NCI-H1436 treated with DMSO at 0.1 percent for 48 hours (cell line): ENCODE data around the gene TBXA2R.
"Not testable (repeated sequence)": the region's sequence is repeated elsewhere in the genome, so short reads cannot be mapped to it uniquely, and the experiment has no call there.

Experiments used
- DNase-seq: peaks from one replicate; lab custom pipeline; 2025; lab: John Stamatoyannopoulos, UW

TBXA2R gene

DNA sequence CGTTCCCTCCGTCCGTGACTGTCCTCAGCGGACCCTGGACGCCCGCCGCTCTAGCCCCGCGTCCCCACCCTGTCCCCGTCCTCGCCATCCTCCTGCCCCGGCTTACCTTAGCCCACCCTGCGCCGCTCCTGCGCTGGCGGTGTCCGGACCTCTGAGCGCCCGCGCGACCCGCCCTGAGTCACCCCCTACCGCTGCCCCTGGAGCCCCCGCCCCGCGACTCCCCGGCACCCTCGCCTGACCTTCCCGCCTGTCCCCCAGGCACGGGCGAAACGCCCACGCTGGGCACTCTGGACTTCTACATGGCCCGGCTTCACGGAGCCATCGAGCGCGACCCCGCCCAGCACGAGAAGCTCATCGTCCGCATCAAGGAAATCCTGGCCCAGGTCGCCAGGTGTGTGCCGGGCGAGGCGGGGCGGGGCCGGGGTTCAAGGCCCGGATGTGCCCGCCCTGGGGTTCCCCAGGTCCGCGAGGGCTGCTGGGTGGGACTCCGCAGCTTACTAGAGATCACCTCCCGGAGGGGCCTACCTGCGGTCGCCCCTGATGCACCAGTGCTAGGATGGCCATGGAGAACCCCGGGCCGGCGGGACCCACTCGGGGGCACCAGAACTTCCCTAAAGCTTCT, 28.8 kb downstream of the TBXA2R start:
- no peak for DNase-seq

DNA sequence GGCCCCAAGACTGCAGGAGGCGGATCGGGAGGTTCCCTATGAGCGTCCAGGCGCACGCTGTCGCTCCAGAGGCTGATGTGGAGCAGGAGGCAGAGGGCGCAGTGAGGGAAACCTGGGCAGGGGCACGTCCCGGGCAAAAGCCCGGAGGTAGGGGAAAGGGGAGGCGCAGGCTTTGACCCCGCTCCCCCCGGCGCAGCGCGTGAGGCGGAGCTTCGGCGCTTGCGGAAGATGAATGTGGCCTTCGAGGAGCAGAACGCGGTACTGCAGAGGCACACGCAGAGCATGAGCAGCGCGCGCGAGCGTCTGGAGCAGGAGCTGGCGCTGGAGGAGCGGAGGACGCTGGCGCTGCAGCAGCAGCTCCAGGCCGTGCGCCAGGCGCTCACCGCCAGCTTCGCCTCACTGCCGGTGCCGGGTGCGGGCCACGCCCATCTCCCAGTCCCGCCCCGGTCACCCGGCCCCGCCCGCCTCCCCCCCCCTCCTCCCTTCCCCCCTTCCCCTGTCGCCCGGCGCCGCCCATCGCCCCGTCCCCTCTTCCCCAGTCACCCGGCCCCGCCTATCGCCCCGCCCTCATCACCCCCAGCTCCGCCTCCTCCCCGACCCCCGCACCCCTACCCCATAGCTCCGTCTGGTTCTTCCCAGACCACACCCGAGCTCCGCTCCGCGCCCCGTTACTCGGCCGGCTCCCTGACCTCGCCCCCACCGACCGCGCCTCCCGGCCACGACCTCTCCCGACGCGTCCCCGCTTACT, 29.8 kb downstream of the TBXA2R start:
- no peak for DNase-seq

DNA sequence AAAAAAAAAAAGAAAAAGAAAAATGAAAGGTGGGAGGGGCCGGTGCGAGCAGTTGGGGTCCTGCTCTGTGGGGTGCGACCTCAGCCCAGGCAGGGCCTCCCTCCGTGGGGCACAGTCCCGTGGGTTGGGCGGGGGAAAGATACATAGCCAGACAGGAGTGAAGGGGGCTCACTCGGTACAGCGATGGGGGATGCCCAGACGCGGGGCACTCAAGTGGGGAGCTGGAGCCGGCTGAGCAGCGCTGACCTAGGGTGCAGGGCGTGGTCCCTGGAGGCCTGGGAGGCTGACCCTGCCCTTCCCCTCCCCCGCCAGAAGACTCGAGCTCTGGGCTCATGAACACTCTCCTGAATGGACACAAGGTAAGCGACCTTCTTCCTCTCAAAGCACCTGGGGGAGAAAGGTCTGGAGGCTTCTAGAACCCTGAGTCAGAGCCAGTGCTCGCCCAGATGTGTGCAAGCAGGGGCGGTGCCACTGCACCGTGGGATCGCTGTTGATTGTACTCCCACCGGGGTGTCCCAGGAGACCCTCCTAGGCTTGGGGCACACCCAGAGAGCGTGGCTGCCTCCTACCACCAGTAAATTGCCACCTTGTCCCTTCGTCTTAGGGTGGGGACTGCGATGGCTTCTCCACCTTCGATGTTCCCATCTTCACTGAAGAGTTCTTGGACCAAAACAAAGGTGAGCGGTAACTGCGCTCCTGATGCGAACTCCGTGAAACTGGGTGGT, 30.6 kb downstream of the TBXA2R start:
- no peak for DNase-seq

DNA sequence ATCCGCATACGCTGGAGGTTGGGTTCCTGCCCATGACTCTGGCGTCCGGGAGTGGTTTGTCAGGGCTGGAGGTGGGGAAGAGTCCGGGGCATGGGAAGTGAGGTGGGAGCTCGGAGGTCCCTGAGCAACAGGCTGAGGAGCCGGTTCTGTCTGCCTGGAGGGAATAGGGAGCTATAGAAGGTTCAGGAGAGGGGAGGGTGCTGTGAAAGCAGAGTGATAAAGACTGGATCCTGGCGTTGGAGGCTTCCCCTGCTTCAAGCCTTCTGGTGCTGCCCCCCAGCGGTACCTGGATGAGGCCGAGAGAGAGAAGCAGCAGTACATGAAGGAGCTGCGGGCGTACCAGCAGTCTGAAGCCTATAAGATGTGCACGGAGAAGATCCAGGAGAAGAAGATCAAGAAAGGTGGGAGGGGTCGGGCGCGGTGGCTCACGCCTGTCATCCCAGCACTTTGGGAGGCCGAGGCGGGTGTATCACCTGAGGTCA, 31.4 kb downstream of the TBXA2R start:
- no peak for DNase-seq

DNA sequence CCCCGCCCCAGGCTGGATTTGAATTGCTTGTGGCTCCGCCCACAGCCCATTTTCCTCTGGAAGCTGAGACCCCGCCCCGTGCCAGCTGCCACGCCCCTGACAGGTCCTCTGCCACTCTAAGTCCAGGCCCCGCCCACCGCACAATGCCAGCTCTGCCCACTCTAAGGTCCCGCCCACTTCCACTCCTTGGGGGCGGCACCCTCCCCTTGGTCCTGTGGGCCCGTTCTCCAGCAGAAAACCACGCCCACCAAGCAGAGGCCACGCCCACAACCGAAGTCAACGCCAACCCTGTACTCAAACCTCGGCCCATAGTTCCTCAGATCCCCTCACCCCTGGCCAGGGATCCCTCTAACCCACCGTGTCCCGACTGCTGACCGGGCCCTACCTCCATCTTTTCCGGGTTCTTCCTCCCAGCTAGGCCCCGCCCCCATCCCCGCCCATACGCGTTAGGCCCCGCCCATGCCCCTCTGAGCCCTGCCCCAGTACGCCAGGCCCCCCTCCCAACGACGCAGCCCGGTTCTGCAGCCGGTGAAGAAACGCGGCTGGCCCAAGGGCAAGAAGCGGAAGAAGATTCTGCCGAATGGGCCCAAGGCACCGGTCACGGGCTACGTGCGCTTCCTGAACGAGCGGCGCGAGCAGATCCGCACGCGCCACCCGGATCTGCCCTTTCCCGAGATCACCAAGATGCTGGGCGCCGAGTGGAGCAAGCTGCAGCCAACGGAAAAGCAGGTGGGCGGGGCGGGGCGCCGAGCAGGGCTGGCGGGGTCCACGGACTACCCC, 32.6 kb downstream of the TBXA2R start:
- DNase-seq = peak; percentile 62

DNA sequence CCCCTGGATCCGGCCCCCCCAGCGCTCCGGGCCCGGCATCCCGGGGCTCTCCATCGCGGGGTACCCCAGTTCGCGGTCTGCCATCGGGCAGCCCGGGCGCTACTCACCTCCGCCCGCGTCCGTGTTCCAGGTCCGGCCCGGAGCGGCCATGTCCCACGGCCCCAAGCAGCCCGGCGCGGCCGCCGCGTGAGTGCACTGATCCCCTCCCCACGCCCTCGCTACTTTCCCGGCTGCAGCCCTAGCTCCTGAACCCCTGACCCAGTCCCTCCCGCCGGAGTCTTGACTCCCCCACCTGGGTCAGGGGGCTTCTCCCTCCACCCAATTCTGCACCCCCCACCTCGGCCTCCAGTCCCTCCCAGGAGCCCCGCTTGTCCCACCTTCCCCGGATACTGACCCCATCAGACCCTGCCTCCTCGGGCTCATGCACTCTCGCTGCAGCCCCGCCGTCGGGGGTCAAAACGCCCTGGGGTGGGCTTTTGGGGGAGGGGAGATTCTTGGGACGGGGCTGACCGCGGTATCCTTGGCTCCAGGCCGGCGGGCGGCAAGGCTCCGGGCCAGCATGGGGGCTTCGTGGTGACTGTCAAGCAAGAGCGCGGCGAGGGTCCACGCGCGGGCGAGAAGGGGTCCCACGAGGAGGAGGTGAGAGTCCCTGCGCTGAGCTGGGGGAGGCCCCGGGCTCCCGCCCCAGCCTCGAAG, 33.4 kb downstream of the TBXA2R start:
- no peak for DNase-seq

DNA sequence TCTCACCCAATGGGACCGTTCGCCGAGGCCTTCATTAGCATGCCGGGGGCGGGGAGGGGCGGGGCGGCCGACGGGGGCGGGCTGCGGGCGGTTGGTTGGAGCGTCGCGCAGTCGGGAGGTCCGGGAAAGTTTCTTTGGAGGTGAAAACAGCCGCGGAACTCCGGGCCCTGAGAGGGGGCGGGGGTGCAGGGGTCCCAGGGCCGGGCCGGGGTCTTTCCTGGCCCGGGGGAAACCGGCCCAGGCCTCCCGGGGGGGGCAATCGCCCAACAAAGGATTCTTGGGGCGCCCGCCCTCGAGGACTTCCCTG, 33.9 kb downstream of the TBXA2R start, which contains the start of gene HMG20B:
TSS of gene HMG20B (plus strand) at position 90 of the 307 bp plus-strand sequence. CDS start 366 bp downstream, outside the sequence.
- no peak for DNase-seq

DNA sequence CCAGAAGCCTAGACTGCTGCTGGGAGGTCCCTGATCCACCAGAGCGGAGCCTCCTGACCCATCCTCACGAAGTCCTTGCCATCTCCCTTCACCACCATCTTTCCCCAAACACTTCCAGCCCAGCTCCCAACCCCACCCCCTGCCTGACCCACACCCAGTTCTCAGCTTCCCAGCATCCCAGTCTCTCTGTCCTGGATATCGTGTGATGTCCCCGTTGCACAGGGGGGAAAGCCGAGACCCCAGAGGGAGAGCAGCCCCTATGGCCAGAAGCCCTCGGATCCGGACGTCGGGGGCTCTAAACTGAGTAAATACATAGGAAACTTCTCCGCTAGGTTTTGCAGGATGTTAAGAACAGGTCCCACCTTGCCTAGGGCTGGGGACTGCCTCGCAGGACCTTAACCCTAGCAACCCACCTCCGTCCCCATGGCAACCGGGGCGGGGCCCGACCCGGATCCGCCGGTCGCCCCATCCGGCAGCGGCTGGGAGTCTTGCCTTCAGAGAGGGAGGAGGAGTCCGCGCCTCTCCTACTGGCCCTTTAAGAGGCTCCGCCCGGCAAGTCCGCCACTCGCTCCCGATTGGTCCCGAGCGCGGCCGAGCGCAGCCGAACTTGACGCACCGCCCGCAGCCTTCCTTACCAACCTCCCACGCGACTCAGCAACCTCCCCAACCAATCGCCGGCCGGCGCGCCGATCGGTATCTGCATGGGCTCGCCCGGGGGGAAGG, 34.4 kb downstream of the TBXA2R start:
- DNase-seq = peak; percentile 98

DNA sequence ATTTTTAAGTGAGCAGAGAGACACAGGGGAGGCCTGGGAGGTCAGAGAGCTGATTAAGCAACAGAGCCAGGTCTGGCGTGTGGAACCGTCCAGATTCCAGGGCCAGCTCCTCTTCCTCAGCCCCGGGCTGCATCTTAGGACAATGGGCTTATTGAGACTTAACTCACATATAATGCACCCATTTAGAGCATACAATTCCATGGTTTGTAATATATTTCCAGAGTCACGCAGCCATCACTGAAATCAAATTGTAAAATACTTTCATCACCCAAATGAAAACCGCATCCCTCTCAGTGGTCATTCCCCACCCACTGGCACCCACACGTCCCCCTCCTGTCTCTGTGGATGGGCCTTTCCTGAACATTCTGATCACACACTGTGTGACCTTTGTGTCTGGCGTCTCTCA, 36.1 kb downstream of the TBXA2R start:
- DNase-seq = no peak

DNA sequence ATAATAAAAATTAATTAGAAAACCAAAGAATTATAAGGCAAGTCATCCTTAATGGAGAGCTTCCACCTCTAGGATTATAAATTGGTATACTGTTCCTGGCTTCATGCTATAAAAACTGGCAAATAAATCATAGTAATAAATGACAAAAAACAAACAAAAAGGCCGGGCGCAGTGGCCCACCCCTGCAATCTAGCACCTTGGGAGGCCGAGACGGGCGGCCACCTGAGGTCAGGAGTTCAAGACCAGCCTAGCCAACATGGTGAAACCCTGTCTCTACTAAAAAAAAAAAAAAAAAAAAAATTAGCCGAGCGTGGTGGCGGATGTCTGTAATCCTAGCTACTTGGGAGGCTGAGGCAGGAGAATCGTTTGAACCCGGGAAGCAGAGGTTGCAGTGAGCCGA, 36.6 kb downstream of the TBXA2R start:
- not testable (repeated sequence) for DNase-seq

DNA sequence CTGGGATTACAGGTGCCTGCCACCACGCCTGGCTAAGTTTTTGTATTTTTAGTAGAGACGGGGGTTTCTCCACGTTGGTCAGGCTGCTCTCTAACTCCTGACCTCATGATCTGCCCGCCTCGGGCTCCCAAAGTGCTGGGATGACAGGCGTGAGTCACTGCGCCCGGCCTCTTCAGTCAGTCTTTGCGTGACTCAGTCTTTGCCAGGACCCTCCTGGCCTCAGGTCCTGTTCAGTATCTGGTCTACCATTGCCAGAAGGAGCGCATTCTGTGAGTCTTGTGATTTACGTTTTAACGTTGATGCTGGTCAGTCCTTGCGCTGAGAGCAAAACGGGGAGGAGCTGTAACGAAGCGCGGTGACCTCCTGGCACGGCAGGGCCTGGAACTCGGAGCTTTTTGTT, 41.5 kb downstream of the TBXA2R start:
- no peak for DNase-seq

DNA sequence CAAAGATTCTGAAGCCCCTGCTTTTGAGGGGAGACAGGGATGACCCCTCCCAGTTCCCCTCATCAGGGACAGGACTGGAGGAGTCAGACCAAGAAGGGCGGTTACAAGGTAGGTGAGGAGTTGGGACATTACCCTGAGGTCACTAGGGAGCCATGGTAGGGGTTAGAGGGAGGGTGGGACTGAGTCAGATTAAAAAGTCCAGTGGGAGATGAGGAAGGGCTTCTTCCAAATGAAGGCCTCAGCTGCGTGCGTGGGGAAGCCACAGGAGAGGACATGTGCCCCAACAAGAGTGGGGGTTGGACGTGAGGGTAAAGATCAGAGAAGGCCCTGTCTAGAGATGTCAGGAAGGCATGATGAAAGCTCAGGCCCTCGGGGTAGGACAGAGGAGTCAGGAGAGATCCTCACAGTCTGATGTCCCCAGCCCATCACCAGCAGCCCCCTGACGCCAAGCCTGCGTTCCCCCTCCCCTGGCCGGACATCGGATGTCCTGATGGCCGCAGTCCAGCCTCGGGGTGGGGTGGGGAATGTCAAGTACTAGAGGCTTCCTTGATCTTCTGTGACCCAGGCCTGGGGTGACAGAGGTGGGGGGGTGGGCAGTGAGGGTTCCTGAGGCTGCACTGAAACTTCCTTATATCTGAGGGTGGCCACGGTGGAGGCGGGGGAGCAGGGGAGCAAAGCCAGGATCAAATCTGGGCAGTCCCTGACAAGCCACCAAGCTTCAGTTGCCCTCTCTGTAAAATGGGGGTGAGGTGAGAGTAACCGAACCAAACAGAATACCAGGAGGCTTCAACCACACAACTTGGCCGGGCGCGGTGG, 42.8 kb downstream of the TBXA2R start:
- DNase-seq = no peak

DNA sequence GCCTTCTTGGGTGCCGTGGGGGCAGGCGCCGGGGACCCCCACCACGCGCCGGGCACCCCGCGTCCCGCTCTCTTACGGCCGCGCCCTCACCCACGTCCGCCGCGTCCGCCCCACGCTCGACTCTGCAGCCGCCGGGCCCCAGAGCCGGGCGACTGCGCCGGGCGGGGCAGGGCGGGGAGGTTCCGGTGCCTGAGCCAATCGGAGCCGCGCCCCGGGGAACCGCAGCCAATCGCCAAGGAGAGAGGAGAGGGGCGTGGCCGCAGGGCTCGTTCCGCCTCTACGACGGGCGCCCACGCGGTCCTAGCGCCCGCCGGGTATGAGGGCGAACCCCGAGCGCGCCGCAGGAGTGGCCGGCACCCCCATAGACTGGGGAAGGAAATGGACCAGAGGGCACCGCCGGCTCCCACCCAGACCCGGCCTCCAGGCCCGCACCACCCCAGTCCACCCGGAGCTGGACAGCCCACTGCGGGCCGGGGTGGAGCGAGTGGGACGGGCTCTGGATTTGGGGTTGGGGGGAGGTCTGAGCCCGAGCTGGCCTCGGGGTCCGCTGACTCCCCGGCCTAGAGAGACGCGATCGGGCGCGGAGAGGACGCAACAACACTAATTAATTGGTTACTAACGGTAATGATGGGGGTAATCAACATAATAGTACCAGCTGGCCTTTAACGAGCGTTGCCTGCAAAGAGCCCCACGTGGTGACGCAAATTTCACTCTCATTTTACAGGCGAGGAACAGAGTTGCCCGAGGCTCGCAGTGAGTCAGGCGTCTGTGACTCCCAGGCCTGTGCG, 49.0 kb downstream of the TBXA2R start, which contains the start of gene MFSD12:
TSS of gene MFSD12 (minus strand) at position 126 of the 788 bp plus-strand sequence. CDS start 183 bp downstream, outside the sequence.
- peak; percentile 53 for DNase-seq

DNA sequence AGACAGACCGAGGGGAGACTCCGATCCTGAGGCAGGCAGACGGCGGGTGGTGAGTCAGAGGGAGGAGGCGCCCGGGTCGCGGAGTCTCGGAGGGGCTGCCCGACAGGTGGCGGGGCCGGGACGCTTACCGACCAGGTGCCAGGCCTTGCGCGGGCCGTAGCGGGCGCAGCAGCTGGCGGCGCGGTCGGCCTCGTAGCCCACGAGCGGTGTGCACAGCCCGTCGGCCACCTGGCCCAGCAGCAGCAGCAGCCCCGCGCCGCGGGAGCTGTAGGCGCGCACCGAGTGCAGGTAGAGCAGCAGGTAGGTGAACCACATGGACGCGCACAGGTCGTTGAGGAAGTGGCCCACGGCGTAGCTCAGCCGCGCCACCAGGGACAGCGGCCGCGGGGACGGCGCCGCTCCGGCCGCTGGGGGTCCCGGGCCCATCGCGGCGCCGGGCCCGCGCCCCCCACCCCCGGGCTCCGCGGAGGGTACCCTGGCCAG, 49.7 kb downstream of the TBXA2R start:
- DNase-seq = no peak

DNA sequence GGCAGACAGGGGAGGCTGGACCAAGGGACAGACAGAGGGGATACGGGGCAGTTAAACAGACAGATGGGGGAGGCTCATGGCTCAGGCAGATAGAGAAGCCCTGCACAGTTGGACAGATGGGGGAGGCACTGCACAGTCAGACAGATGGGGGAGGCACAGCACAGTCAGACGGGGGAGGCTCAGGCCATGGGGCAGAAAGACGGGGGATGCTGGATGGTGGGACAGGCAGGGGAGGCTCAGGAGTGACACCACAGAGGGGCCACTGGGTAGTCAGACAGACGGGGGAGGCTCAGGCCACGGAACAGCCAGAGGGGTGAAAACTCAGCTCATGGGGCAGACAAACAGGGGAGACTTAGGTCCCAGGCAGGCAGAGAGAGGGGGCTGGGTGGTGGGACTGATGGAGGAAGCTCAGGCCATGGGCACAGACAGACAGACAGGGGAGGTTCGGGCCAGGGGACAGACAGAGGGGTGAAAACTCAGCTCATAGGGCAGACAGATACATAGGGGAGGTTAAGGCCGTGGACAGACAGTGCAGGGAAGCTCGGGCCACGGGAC, 50.2 kb downstream of the TBXA2R start:
- DNase-seq = no peak

DNA sequence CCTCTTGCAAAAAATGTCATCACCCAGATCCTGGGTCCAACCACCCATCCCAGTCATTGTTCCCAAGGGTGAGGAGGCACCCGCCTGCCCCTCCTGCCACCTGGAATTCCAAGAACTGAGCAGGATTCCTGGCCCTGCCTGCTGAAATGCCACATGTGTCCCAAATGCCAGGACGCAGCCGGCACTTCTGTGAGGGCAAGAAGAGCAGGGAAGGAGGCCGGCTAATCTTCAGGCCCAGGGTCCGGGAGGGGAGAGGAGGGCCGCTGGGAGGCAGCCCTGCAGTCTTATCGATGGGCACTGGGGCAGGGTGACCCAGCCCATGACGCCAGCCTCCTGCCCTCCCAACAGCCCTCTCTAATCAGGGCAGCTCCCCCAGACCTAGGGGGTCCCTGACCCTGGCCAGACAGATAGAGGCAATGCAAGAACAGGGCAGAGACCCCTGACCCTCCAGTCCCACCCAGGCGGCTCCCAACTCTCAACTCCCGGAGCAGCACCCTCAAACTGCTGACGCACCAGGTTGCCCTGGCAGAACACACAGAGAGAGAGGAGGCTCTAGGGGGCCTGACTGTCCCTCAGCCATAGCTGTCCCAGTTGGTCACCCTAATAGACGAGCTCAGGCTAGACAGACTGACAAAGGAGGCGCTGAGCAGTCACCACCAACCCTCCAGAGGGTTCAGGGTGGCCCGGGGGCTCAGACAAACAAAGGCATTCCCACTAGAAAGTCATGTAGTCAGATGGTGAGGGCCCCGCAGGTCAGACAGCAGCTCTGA, 50.8 kb downstream of the TBXA2R start:
- no peak for DNase-seq

DNA sequence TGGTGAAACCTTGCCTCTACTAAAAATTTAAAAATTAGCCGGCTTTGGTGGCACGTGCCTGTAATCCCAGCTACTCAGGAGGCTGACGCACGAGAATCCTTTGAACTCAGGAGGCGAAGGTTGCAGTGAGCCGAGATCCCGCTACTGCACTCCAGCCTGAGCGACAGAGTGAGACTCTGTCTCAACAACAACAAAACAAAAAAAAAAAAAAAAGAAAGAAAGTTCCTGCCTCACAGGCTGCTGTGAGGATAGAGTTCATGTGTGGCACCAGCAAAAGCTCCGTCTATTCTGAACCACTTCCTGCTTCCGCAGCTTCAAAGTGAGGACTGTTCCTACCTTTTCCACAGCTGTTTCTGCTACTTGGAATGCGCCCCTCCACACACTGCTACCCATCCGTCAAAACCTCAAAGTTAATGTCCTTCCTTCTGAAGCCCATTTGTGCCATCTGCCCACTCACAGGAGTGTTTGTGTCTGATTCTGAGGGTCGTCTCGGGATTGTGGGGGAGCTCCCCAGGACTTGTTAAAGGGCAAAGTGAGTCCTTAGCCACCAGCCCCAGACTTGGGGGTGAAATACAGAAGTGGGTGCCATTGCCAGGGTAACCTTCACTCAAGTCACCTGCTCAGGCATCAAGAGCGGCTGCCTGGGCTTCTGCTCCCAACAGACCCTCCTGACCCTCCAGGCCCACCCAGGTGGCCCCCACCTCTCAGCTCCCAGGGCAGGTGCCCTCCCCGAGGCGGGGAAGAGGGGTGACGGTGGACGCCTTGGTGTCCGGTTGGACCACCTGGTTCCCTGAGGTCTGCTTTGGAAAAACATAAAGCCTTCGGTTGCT, 52.2 kb downstream of the TBXA2R start:
- no peak for DNase-seq
